OCI-LY7 (cell line): ENCODE data around the gene SYCP1.
"Not testable (repeated sequence)": the region's sequence is repeated elsewhere in the genome, so short reads cannot be mapped to it uniquely, and the experiment has no call there.

Experiments used
- EZH2phosphoT487 ChIP-seq: fragments of 200-600 bp; sonication (generic); IDR thresholded peaks from 2 replicates; pipeline ENCODE4 v1.6.1; 2018; ENCODE audit warnings: low read depth, borderline replicate concordance, mild to moderate bottlenecking, mixed run types, antibody characterized with exemption, low read length, moderate library complexity, mixed read lengths
- TF ChIP-seq, protein P1 (sequence below): fragments of 200-600 bp; sonication (generic); conservative IDR thresholded peaks from 2 replicates; pipeline ENCODE4 v1.5.1; 2014; ENCODE audit warnings: mild to moderate bottlenecking, antibody characterized with exemption, low read length, moderate library complexity, mixed read lengths

DNA sequence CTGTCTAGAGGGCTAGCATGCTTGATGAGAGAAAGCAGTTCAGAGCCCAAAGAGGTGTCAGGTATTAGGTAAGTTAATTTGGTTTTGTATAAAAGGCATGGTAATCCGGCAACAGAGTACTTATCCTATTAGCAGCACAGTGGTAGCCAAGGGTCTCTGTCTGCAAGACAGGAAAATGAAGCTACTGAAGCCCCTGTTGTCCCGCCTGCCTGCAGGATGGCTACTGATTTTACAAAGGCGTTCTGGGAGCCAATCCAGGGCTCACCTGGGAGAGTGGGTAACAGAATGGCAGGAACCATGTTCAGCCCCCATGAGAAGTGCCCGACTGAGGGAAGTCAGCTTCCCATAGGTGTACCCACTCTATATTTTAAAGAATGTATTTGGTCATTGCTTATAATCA is 61.1 kb downstream of the SYCP1 start:
- TF ChIP-seq, protein P1, sequence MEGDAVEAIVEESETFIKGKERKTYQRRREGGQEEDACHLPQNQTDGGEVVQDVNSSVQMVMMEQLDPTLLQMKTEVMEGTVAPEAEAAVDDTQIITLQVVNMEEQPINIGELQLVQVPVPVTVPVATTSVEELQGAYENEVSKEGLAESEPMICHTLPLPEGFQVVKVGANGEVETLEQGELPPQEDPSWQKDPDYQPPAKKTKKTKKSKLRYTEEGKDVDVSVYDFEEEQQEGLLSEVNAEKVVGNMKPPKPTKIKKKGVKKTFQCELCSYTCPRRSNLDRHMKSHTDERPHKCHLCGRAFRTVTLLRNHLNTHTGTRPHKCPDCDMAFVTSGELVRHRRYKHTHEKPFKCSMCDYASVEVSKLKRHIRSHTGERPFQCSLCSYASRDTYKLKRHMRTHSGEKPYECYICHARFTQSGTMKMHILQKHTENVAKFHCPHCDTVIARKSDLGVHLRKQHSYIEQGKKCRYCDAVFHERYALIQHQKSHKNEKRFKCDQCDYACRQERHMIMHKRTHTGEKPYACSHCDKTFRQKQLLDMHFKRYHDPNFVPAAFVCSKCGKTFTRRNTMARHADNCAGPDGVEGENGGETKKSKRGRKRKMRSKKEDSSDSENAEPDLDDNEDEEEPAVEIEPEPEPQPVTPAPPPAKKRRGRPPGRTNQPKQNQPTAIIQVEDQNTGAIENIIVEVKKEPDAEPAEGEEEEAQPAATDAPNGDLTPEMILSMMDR, result not testable (repeated sequence)
- TF ChIP-seq EZH2phosphoT487, result not testable (repeated sequence)
